HepG2 (cell line): ENCODE data around the gene PSMC3IP. TPM values are rescaled to one million over a fixed set of nuclear protein-coding genes. Genes with fewer than 3 reads are reported as not detected.

Source experiments
- ATRX ChIP-seq: sonication (generic); formaldehyde crosslinking; IDR thresholded peaks from 2 replicates; pipeline ENCODE4 v1.4.0; 2020; ENCODE audit warnings: missing genetic modification reagents, borderline replicate concordance
- BHLHE40 ChIP-seq: IDR thresholded peaks from 2 replicates; pipeline ENCODE4 v1.6.1; 2011; ENCODE audit warnings: low read length, improper control_type of control experiment
- DNMT3B ChIP-seq: conservative IDR thresholded peaks from 2 replicates; pipeline ENCODE4 v1.6.1; 2016; ENCODE audit warnings: missing biosample characterization, control low read depth
- DPF2 ChIP-seq: sonication (generic); formaldehyde crosslinking; IDR thresholded peaks from 2 replicates; pipeline ENCODE4 v1.4.0; 2020; ENCODE audit warnings: mild to moderate bottlenecking, low read depth, missing genetic modification reagents, borderline replicate concordance
- ELF4 ChIP-seq: sonication (generic); formaldehyde crosslinking; IDR thresholded peaks from 2 replicates; pipeline ENCODE4 v1.5.0; 2020; ENCODE audit warnings: missing genetic modification reagents, mild to moderate bottlenecking, moderate library complexity, borderline replicate concordance
- FOXK2 ChIP-seq: fragments of 450-650 bp; IDR thresholded peaks from 2 replicates; pipeline ENCODE4 v1.6.1; 2016
- IKZF1 ChIP-seq: fragments of 450-650 bp; IDR thresholded peaks from 2 replicates; pipeline ENCODE4 v1.7.1; 2016
- JUN ChIP-seq: sonication (generic); formaldehyde crosslinking; IDR thresholded peaks from 2 replicates; pipeline ENCODE4 v1.4.0; 2020; ENCODE audit warnings: mild to moderate bottlenecking, missing genetic modification reagents
- KLF6 ChIP-seq: IDR thresholded peaks from 2 replicates; pipeline ENCODE4 v1.8.0; 2016; ENCODE audit warnings: missing biosample characterization, missing genetic modification reagents
- ONECUT2 ChIP-seq: sonication (generic); formaldehyde crosslinking; IDR thresholded peaks from 2 replicates; pipeline ENCODE4 v1.4.0; 2020; ENCODE audit warnings: missing genetic modification reagents
- RBM39 ChIP-seq: fragments of 200-400 bp; formaldehyde crosslinking; IDR thresholded peaks from one replicate; pipeline ENCODE4 v1.6.1; 2018; ENCODE audit warnings: antibody characterized with exemption, mild to moderate bottlenecking, low read depth, low read length; ENCODE audit not compliant: poor library complexity, severe bottlenecking
- SMAD1 ChIP-seq: sonication (generic); formaldehyde crosslinking; IDR thresholded peaks from 2 replicates; pipeline ENCODE4 v1.4.0; 2020; ENCODE audit warnings: missing genetic modification reagents, low read depth, mild to moderate bottlenecking, borderline replicate concordance
- SRY ChIP-seq: sonication (generic); formaldehyde crosslinking; IDR thresholded peaks from 2 replicates; pipeline ENCODE4 v1.8.0; 2022; ENCODE audit warnings: mild to moderate bottlenecking, missing genetic modification reagents
- TARDBP ChIP-seq: sonication (generic); formaldehyde crosslinking; IDR thresholded peaks from 2 replicates; pipeline ENCODE4 v1.8.0; 2022; ENCODE audit warnings: mild to moderate bottlenecking, missing genetic modification reagents
- ZFP62 ChIP-seq: sonication (generic); formaldehyde crosslinking; IDR thresholded peaks from 2 replicates; pipeline ENCODE4 v1.4.0; 2020; ENCODE audit warnings: missing genetic modification reagents
- ZIK1 ChIP-seq: sonication (generic); formaldehyde crosslinking; IDR thresholded peaks from 2 replicates; pipeline ENCODE4 v1.5.0; 2020; ENCODE audit warnings: mild to moderate bottlenecking, low read depth, missing genetic modification reagents, borderline replicate concordance
- ZNF256 ChIP-seq: sonication (generic); formaldehyde crosslinking; conservative IDR thresholded peaks from 2 replicates; pipeline ENCODE4 v1.4.0; 2020; ENCODE audit warnings: missing genetic modification reagents
- ZNF572 ChIP-seq: sonication (generic); formaldehyde crosslinking; IDR thresholded peaks from 2 replicates; pipeline ENCODE4 v1.5.1; 2020; ENCODE audit warnings: mild to moderate bottlenecking, missing genetic modification reagents
- ZNF660 ChIP-seq: sonication (generic); formaldehyde crosslinking; IDR thresholded peaks from 2 replicates; pipeline ENCODE4 v1.5.1; 2020; ENCODE audit warnings: mild to moderate bottlenecking, low read depth, missing genetic modification reagents, borderline replicate concordance
- ZNF850 ChIP-seq: sonication (generic); formaldehyde crosslinking; conservative IDR thresholded peaks from 2 replicates; pipeline ENCODE4 v1.9.0; 2021; ENCODE audit warnings: mild to moderate bottlenecking, missing genetic modification reagents
- ZZZ3 ChIP-seq: sonication (generic); formaldehyde crosslinking; IDR thresholded peaks from 2 replicates; pipeline ENCODE4 v1.4.0; 2020; ENCODE audit warnings: missing genetic modification reagents, mild to moderate bottlenecking, borderline replicate concordance
- polyA plus RNA-seq, 8 experiments: library from polyadenylated mRNA; depleted of rRNA in 3 of 8; stranded (reverse) in 7 of 8; unstranded in 1 of 8; fragments of >200 nt; fragmentation: Illumina TruSeq in 4 of 8; extraction: Trizol in 4 of 8; gene quantifications; 2 replicates each; pipeline versions ENCODE4 v1.2.1 to v1.2.3, GENCODE V29; 2011 to 2016; ENCODE audit warnings: low read depth in 4 of 8, missing spikeins in 1 of 8, mixed read lengths in 1 of 8; ENCODE audit not compliant: insufficient read depth in 1 of 8
- total RNA-seq, 5 experiments: library from RNA; depleted of rRNA; stranded (reverse); fragments of >200 nt; fragmentation: Illumina TruSeq; extraction: Trizol; gene quantifications; 2 replicates each; pipeline ENCODE4 v1.2.3, GENCODE V29; 2016; ENCODE audit warnings: low read depth in 1 of 5
- TF ChIP-seq, protein P1 (sequence below): sonication (generic); formaldehyde crosslinking; IDR thresholded peaks from 2 replicates; pipeline ENCODE4 v1.4.0; 2020; ENCODE audit warnings: missing genetic modification reagents
- TF ChIP-seq, protein P2 (sequence below): sonication (generic); formaldehyde crosslinking; IDR thresholded peaks from 2 replicates; pipeline ENCODE4 v1.8.0; 2022; ENCODE audit warnings: mild to moderate bottlenecking, missing genetic modification reagents; ENCODE audit not compliant: insufficient replicate concordance
- TF ChIP-seq, protein P3 (sequence below): sonication (generic); formaldehyde crosslinking; IDR thresholded peaks from 2 replicates; pipeline ENCODE4 v1.4.0; 2020; ENCODE audit warnings: missing genetic modification reagents, borderline replicate concordance
- TF ChIP-seq, protein P4 (sequence below): sonication (generic); formaldehyde crosslinking; IDR thresholded peaks from 2 replicates; pipeline ENCODE4 v1.8.1; 2023; ENCODE audit warnings: mild to moderate bottlenecking, missing genetic modification reagents, borderline replicate concordance

PSMC3IP gene
- total and polyA plus RNA-seq, 2 of the 13 experiments (the other 11 are each of a cell fraction or from before 2014, with no cell fraction given) = 6.5 to 22.4 TPM

- TF ChIP-seq, protein P1, sequence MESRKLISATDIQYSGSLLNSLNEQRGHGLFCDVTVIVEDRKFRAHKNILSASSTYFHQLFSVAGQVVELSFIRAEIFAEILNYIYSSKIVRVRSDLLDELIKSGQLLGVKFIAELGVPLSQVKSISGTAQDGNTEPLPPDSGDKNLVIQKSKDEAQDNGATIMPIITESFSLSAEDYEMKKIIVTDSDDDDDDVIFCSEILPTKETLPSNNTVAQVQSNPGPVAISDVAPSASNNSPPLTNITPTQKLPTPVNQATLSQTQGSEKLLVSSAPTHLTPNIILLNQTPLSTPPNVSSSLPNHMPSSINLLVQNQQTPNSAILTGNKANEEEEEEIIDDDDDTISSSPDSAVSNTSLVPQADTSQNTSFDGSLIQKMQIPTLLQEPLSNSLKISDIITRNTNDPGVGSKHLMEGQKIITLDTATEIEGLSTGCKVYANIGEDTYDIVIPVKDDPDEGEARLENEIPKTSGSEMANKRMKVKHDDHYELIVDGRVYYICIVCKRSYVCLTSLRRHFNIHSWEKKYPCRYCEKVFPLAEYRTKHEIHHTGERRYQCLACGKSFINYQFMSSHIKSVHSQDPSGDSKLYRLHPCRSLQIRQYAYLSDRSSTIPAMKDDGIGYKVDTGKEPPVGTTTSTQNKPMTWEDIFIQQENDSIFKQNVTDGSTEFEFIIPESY = no peak
- TF ChIP-seq IKZF1 (no peak), ZNF850 (CRISPR knock-in tag) (no peak), ZFP62 (CRISPR knock-in tag) (0 out of 2 replicates have a peak, but pooled peaks have one; percentile 69), ONECUT2 (no peak), RBM39 (no peak), ELF4 (CRISPR knock-in tag) (peak; percentile 81; the same call in 1 of the 2 replicates), ZZZ3 (CRISPR knock-in tag) (no peak; the same call in 1 of the 2 replicates), JUN (peak; percentile 1; the same call in 1 of the 2 replicates), ZIK1 (CRISPR knock-in tag) (no peak), TARDBP (CRISPR knock-in tag) (peak; percentile 77; the same call in 1 of the 2 replicates), KLF6 (CRISPR knock-in tag) (peak; percentile 93), FOXK2 (no peak), ZNF572 (CRISPR knock-in tag) (no peak), ATRX (CRISPR knock-in tag) (no peak), BHLHE40 (peak; percentile 41; the same call in 1 of the 2 replicates), SRY (peak; percentile 93), ZNF660 (CRISPR knock-in tag) (no peak), SMAD1 (CRISPR knock-in tag) (0 out of 2 replicates have a peak, but pooled peaks have one; percentile 41), DNMT3B (peak; percentile 68; the same call in 1 of the 2 replicates), ZNF256 (CRISPR knock-in tag) (no peak), DPF2 (CRISPR knock-in tag) (0 out of 2 replicates have a peak, but pooled peaks have one; percentile 15)
- TF ChIP-seq, protein P2, sequence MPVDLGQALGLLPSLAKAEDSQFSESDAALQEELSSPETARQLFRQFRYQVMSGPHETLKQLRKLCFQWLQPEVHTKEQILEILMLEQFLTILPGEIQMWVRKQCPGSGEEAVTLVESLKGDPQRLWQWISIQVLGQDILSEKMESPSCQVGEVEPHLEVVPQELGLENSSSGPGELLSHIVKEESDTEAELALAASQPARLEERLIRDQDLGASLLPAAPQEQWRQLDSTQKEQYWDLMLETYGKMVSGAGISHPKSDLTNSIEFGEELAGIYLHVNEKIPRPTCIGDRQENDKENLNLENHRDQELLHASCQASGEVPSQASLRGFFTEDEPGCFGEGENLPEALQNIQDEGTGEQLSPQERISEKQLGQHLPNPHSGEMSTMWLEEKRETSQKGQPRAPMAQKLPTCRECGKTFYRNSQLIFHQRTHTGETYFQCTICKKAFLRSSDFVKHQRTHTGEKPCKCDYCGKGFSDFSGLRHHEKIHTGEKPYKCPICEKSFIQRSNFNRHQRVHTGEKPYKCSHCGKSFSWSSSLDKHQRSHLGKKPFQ (CRISPR knock-in tag) = peak; percentile 84
- TF ChIP-seq, protein P3, sequence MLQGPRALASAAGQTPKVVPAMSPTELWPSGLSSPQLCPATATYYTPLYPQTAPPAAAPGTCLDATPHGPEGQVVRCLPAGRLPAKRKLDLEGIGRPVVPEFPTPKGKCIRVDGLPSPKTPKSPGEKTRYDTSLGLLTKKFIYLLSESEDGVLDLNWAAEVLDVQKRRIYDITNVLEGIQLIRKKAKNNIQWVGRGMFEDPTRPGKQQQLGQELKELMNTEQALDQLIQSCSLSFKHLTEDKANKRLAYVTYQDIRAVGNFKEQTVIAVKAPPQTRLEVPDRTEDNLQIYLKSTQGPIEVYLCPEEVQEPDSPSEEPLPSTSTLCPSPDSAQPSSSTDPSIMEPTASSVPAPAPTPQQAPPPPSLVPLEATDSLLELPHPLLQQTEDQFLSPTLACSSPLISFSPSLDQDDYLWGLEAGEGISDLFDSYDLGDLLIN = peak; percentile 29
- TF ChIP-seq, protein P4, sequence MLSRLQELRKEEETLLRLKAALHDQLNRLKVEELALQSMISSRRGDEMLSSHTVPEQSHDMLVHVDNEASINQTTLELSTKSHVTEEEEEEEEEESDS (CRISPR knock-in tag) = no peak
Observed at GRCh38 chr17:42577532-42578281, at the start of gene PSMC3IP (continued).
